HG02885 (cell line): Measurements from ENCODE around the gene DERA.
"Not testable (repeated sequence)": the region's sequence is repeated elsewhere in the genome, so short reads cannot be mapped to it uniquely, and the experiment has no call there.

Source experiments
- ATAC-seq: cut with Tn5 transposase; IDR thresholded peaks from one replicate; pipeline ENCODE4 v1.9.1; 2021; ENCODE audit warnings: mild to moderate bottlenecking; ENCODE audit not compliant: unreplicated experiment, poor library complexity

DERA gene

GRCh38 chr12:15997910-15998309 is 86.8 kb downstream of the DERA start:
- no peak for ATAC-seq

GRCh38 chr12:16002880-16003279 is 91.7 kb downstream of the DERA start:
- no peak for ATAC-seq

GRCh38 chr12:16003460-16003859 is 92.3 kb downstream of the DERA start:
- ATAC-seq = no peak

- no peak for ATAC-seq
Observed at GRCh38 chr12:16006752-16007151, 95.6 kb downstream of the DERA start.

DNA sequence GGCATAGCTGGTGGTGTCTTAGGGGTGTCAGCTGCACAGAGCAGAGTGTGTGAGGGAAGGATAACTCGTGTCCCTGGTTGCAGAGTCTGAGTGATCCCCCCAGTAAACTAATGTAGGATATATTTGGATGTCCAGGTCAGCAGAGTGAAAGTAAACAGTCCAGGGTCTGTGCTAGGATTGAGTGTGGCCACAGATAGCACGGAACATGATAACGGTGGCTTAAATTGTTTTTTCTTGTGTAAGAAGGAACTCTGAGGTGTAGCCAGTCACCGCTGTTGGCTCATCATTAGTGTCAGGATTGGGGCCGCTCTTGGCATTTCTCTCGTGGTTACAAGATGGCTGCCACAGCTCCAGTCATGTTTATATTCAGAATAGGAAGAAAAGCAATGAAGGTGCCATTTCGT is 97.3 kb downstream of the DERA start:
- ATAC-seq = no peak

DNA sequence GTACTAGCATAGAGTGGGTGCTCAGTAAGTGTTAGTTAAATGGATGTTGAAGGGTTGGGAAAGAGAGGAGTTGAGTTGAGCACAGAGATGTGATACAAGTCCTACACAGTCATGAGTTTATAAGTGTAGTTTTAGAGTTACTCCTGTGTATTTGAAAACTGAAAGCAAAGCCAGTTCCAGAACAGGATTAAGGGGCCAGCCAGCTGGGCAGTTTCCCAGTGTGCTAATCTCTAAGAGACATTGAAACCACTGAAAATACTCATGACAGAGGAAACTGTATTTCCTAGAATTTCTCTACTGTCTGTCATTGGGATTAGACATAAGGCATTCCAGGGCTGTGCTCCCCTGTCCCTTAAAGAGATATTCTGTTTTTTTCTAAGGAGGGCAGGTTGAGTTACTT is 101.0 kb downstream of the DERA start:
- ATAC-seq = no peak

GRCh38 chr12:16013722-16014121 is 102.6 kb downstream of the DERA start:
- ATAC-seq = not testable (repeated sequence)

DNA sequence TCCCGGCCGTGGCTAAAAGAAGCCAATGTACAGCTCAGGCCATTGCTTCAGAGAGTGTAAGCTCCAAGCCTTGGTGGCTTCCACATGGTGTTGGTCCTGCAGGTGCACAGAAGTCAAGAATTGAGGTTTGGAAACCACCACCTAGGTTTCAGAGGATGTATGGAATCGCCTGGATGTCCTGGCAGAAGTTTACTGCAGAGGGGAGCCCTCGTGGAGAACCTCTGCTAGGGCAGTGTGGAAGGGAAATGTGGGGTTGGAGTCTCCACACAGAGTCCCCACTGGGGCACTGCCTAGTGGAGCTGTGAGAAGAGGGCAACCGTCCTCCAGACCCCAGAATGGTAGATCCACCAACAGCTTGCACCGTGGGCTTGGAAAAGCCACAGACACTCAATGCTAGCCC is 103.3 kb downstream of the DERA start:
- not testable (repeated sequence) for ATAC-seq

DNA sequence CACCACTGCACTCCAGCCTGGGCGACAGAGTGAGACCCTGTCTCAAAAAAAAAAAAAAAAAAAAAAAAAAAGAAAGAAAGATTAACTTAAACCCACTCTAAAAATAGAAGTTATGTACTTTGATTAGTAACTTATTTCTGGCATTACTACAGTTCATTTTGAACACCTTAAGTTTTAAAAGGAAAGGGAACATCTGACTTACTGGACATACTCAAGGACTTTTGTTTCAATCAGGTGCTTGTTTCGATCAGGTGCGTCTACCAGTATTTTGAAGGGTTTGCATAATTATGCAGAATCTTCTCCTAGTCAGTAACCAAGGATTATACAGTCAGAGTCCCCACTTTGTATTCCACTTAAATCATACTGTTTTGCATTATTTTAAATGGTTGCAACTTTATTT is 105.6 kb downstream of the DERA start:
- ATAC-seq = no peak

DNA sequence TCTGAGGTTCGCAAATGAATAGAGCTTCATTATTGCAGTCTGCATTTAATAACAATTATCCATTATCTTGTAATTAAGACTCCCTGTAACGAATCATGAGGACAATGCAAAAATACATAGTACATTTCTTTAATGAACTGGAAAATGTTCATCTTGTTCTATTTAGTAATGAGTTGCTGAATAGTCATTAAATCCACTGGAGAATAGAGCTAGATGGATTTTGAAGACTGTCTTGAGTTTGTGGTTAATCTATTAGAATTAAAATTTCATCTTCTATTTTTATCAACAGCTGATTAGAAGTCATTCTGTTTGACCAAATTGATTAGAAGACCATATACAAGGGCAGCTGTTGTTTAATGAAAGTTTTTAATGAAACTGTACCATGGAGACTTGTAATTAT is 107.2 kb downstream of the DERA start:
- no peak for ATAC-seq

DNA sequence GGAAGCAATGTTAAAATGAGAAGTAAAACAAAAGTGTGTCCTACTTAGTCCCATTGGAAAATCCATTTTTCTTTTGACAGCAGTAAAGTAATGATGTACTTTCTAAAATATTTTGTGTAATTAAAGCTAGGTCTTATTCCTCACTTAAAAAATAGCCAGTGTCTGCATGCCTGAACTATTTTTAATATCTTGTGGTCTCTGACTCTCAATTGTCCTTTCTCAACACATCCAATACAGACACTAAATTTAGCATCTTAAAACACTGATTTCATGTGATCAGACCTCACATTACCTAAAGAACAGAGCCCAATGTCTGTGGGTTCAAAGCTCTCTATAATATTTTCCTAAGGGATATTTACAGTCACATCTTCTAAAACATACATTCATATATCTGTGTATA is 108.0 kb downstream of the DERA start:
- ATAC-seq = no peak

- no peak for ATAC-seq
Observed at GRCh38 chr12:16020031-16020430, 108.9 kb downstream of the DERA start.

- no peak for ATAC-seq
Observed at GRCh38 chr12:16021026-16021425, 109.9 kb downstream of the DERA start.

DNA sequence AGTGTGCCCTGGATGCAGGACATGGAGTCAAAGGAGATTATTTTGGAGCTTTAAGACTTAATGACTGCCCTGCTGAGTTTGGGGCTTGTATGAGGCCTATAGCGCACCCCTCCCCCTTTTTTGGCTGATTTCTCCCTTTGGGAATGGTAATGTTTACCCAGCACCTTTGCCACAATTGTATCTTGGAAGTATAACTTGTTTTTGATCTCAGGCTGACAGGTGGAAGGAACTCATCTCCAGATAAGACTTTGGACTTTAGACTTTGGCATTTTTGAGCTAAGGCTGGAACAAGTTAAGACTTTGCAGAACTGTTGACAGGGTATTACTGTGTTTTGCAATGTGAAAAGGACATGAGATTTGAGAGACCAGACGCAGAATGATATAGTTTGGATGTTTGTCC is 110.5 kb downstream of the DERA start:
- ATAC-seq = no peak

- ATAC-seq = no peak
Observed at GRCh38 chr12:16027002-16027401, 115.9 kb downstream of the DERA start.

DNA sequence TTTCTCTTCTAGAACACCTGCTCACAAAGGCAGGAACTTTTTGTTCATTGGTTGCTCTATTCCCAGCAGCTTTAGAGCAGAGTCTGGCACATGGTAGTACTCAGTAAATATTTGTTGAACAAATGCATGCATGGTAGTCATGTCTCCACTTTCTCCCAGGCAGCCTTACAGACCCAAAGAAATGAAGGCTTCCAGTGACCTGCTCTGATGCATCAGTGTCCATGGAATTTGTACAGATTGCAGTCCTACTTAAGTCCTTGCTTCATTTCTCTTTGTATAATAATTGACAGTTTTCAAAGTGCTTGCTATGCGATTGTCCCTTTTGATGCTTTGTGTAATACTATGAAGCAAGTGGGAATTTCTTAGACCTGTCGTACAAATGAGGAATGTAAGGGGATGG is 119.6 kb downstream of the DERA start:
- no peak for ATAC-seq

- no peak for ATAC-seq
Observed at GRCh38 chr12:16034136-16034817, 123.1 kb downstream of the DERA start.

DNA sequence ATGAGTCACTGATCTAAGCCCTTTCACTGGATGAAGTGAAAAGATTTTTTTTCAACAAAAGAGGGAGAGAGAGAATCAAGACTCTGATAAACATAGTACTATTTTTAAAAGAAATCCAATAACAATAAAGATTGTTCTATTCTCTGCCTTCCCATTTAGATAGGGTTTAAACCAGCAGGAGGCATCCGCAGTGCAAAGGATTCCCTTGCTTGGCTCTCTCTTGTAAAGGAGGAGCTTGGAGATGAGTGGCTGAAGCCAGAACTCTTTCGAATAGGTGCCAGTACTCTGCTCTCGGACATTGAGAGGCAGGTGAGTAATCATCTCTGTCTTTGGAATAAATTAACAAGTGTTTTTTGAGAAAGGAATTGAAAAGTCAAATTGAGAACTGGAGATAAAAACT is 124.9 kb downstream of the DERA start:
- ATAC-seq = no peak

- ATAC-seq = no peak
Observed at GRCh38 chr12:16037533-16037932, 126.4 kb downstream of the DERA start.

GRCh38 chr12:16043480-16043879 is 132.3 kb downstream of the DERA start:
- no peak for ATAC-seq

DNA sequence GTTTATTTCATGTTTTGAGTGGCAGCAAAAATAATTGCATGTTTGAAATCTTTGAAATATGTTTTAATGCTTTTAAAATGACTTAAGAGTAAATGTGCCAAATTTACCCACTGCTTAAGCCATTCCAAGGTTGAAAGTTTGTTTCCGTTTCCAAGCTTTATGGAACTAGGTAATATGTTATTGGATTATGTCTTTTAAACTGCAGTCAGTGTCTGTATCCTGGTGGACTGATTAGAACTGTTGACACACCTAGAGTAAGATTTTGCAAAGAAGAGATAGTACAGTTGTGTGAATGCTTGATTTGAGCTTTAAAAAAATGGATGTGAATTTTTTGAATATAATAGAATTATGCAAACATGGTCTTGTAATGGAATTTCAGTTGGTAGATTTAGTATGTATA is 135.1 kb downstream of the DERA start:
- no peak for ATAC-seq

DNA sequence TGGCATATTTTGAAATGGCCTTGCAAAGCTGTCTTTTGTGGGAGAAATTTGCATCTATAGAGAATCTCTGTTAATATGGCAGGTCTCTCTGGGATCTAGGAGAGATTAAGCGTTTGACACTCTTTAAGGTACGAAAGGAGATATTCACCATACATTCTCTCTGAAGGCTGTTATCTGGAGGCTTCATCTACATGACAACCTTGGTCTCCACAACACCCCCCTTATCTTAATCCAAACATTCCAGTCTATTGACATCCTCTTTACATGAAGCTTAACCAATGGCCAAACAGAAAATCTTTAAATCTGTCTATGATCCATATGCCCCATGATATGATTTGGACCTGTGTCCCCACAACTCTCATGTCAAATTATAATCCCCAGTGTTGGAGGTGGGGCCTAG is 137.4 kb downstream of the DERA start:
- ATAC-seq = no peak

DNA sequence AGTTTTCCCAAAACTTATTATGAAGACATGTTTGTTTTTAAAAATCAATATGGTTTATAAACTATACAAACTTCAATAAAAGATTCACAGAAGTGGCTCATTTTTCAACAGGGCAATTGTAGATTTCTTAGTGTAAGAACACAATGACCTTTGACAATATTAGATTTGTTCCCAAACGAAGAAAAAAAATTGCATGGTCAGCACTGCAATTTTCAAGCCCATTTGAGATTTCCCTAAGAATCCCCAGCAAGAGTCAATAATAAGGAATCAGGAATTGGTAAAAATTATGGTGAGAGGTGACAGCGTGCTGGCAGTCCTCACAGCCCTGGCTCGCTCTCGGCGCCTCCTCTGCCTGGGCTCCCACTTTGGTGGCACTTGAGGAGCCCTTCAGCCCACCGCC is 145.8 kb downstream of the DERA start:
- no peak for ATAC-seq
